ENCODE data around the gene GHRH. TPM values are rescaled to one million over a fixed set of nuclear protein-coding genes. Genes with fewer than 3 reads are reported as not detected.

Gene GHRH
- total and polyA plus RNA-seq, 4 donors = not detected

GRCh38 chr20:37223053-37223452, 38.6 kb downstream of the GHRH start:
- no peak overlapping the region for H3K4me3 ChIP-seq
- TF ChIP-seq CTCF (IDR thresholded peaks at IDR 0.05; ENCODE audit: control extremely low read depth, extremely low read depth) = no peak
- H3K27ac ChIP-seq (ENCODE audit: low read depth in 1 of 2, low read length in 1 of 2) = no peak overlapping the region
- peaks cover 35 to 46% (median 38%) of the 10 kb centered on the region in 4 donors for H3K36me3 ChIP-seq (ENCODE audit: control insufficient read depth in 4 of 4, insufficient read depth in 4 of 4, low read length in 4 of 4)
- no peaks in the 10 kb centered on the region for H3K27me3 ChIP-seq (ENCODE audit: control insufficient read depth in 3 of 3, insufficient read depth in 3 of 3, low read length in 2 of 3)
- DNase-seq = peak in 1 of 3 donors; percentile 13
- no peaks in the 10 kb centered on the region for H3K9me3 ChIP-seq (ENCODE audit: control insufficient read depth in 4 of 4, insufficient read depth in 3 of 4, low read length in 3 of 4)
- H3K4me1 ChIP-seq (ENCODE audit: control insufficient read depth in 5 of 5, insufficient read depth in 5 of 5, low read length in 5 of 5) = peaks cover 0 to 9% (median 0%) of the 10 kb centered on the region in 5 donors
- peak; percentile 91 for ATAC-seq (ENCODE audit: insufficient read depth, low FRiP score)
- no peak overlapping the region for H3K9ac ChIP-seq (ENCODE audit: insufficient read depth in 1 of 2, low read length in 2 of 2)

- no peak for DNase-seq
- TF ChIP-seq CTCF (IDR thresholded peaks at IDR 0.05; ENCODE audit: control extremely low read depth, extremely low read depth) = no peak
- Histone ChIP-seq H3K4me3 (no peak overlapping the region), H3K36me3 (ENCODE audit: control insufficient read depth in 4 of 4, insufficient read depth in 4 of 4, low read length in 4 of 4) (peaks cover 28 to 37% (median 32%) of the 10 kb centered on the region in 4 donors), H3K4me1 (ENCODE audit: control insufficient read depth in 5 of 5, insufficient read depth in 5 of 5, low read length in 5 of 5) (peaks cover 0 to 2% (median 0%) of the 10 kb centered on the region in 5 donors), H3K27me3 (ENCODE audit: control insufficient read depth in 3 of 3, insufficient read depth in 3 of 3, low read length in 2 of 3) (no peaks in the 10 kb centered on the region), H3K9ac (ENCODE audit: insufficient read depth in 1 of 2, low read length in 2 of 2) (no peak overlapping the region), H3K9me3 (ENCODE audit: control insufficient read depth in 4 of 4, insufficient read depth in 3 of 4, low read length in 3 of 4) (no peaks in the 10 kb centered on the region), H3K27ac (ENCODE audit: low read depth in 1 of 2, low read length in 1 of 2) (no peak overlapping the region)
- no peak for ATAC-seq (ENCODE audit: insufficient read depth, low FRiP score)
- 95 to 98% methylated on average over 4 of the region's 4 CpGs for WGBS, 2 donors
Observed at GRCh38 chr20:37222086-37222485, 39.5 kb downstream of the GHRH start.

GRCh38 chr20:37220731-37221130, 40.9 kb downstream of the GHRH start:
- DNase-seq (no peak), ATAC-seq (ENCODE audit: insufficient read depth, low FRiP score) (no peak)
- no peak overlapping the region for H3K27ac ChIP-seq (ENCODE audit: low read depth in 1 of 2, low read length in 1 of 2)
- H3K9me3 ChIP-seq (ENCODE audit: control insufficient read depth in 4 of 4, insufficient read depth in 3 of 4, low read length in 3 of 4) = no peaks in the 10 kb centered on the region
- H3K27me3 ChIP-seq (ENCODE audit: control insufficient read depth in 3 of 3, insufficient read depth in 3 of 3, low read length in 2 of 3) = no peaks in the 10 kb centered on the region
- WGBS, 2 donors = 63 to 76% methylated on average over 3 of the region's 3 CpGs
- no peak for TF ChIP-seq CTCF (IDR thresholded peaks at IDR 0.05; ENCODE audit: control extremely low read depth, extremely low read depth)
- no peak overlapping the region for H3K9ac ChIP-seq (ENCODE audit: insufficient read depth in 1 of 2, low read length in 2 of 2)
- H3K4me1 ChIP-seq (ENCODE audit: control insufficient read depth in 5 of 5, insufficient read depth in 5 of 5, low read length in 5 of 5) = no peaks in the 10 kb centered on the region
- peaks cover 20 to 33% (median 28%) of the 10 kb centered on the region in 4 donors for H3K36me3 ChIP-seq (ENCODE audit: control insufficient read depth in 4 of 4, insufficient read depth in 4 of 4, low read length in 4 of 4)
- no peak overlapping the region for H3K4me3 ChIP-seq

Measured in lung (tissue), 12 donors.